HCT116 (cell line): ENCODE data around the gene CREB3.

ENCODE experiments used
- EGR1 ChIP-seq: IDR thresholded peaks from 2 replicates; pipeline ENCODE4 v1.6.1; 2012; ENCODE audit warnings: low read depth
- POLR2A ChIP-seq: IDR thresholded peaks from 2 replicates; pipeline ENCODE4 v1.7.0; 2011; ENCODE audit warnings: borderline replicate concordance; ENCODE audit not compliant: insufficient read depth, insufficient read length; ENCODE audit errors: extremely low read depth
- RAD21 ChIP-seq: IDR thresholded peaks from 2 replicates; pipeline ENCODE4 v1.6.1; 2012; ENCODE audit warnings: low read depth, mild to moderate bottlenecking
- TCF7L2 ChIP-seq: IDR thresholded peaks from 2 replicates; pipeline ENCODE4 v1.7.0; 2011; ENCODE audit warnings: borderline replicate concordance, inconsistent platforms; ENCODE audit not compliant: insufficient read depth, insufficient read length; ENCODE audit errors: extremely low read depth
- ZFX ChIP-seq: fragments of 450-650 bp; IDR thresholded peaks from 2 replicates; pipeline ENCODE4 v1.6.1; 2017
- TF ChIP-seq, protein P1 (sequence below): IDR thresholded peaks from 2 replicates; pipeline ENCODE4 v1.6.1; 2012; ENCODE audit warnings: low read depth

DNA sequence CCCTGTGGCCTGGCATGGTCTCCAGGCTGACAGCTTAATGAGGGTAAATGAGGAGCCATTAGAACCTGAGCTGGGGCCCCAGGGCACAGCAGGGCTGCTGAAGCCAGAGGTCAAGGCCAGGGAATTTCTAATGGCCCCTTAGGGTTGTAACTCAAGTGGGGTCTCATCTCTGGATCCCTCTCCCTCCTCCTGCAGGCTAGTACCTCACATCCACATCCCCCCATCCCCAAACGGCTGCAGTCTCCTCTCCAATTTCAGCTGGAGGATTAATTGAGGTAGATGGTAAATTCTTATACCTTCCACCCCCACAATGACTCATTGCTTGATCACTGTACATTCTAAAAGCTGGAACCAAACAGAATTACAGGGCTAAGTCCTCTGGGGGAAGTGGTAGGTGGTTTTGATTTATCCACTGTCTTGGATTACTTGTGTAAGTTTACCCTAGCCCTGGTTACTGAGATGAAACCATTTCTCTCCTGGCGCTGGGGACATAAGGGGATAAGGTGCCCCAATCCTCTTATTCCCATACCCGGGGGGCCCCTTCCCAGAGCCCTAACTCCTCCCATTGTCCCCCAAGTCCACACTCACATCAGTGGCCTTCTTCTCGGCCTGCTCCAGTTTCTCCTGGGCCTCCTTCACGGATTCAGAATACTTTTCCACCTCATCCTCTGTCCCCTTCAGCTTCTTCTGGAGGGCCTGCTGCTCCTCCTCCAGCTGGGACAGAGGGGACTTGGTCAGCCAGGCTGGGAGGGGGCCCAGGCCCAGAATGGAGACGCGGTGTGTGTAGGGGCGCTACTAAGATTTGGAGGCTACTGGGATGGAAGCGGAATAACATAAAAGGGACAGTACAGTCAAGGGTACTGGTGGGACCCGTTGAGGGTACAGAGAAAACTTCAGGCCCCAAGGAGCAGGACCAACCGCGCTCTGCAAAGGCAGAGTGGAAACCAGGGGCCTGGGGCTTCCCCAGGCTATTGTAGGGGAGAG is 43.6 kb upstream of the CREB3 start:
- TF ChIP-seq RAD21: no peak
- TF ChIP-seq POLR2A: no peak
- no peak for TF ChIP-seq ZFX
- TF ChIP-seq, protein P1, sequence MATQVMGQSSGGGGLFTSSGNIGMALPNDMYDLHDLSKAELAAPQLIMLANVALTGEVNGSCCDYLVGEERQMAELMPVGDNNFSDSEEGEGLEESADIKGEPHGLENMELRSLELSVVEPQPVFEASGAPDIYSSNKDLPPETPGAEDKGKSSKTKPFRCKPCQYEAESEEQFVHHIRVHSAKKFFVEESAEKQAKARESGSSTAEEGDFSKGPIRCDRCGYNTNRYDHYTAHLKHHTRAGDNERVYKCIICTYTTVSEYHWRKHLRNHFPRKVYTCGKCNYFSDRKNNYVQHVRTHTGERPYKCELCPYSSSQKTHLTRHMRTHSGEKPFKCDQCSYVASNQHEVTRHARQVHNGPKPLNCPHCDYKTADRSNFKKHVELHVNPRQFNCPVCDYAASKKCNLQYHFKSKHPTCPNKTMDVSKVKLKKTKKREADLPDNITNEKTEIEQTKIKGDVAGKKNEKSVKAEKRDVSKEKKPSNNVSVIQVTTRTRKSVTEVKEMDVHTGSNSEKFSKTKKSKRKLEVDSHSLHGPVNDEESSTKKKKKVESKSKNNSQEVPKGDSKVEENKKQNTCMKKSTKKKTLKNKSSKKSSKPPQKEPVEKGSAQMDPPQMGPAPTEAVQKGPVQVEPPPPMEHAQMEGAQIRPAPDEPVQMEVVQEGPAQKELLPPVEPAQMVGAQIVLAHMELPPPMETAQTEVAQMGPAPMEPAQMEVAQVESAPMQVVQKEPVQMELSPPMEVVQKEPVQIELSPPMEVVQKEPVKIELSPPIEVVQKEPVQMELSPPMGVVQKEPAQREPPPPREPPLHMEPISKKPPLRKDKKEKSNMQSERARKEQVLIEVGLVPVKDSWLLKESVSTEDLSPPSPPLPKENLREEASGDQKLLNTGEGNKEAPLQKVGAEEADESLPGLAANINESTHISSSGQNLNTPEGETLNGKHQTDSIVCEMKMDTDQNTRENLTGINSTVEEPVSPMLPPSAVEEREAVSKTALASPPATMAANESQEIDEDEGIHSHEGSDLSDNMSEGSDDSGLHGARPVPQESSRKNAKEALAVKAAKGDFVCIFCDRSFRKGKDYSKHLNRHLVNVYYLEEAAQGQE: no peak
- no peak for TF ChIP-seq EGR1
- TF ChIP-seq TCF7L2: no peak
